HEK293 (cell line): Measurements from ENCODE around the gene DLK1.
A peak's percentile ranks its signal among the peaks of the same experiment; 100 is the strongest.

ENCODE experiments used
- CTCF ChIA-PET: fragments of 350-600 bp; formaldehyde crosslinking; extraction: SDS; loops from one replicate; lab custom pipeline; 2021; ENCODE audit warnings: antibody characterized with exemption; lab: Yijun Ruan, JAX
- POLR2A ChIA-PET: fragments of 300-600 bp; formaldehyde crosslinking; extraction: SDS; loops from one replicate; lab custom pipeline; 2020; ENCODE audit warnings: antibody characterized with exemption, inconsistent platforms; lab: Yijun Ruan, JAX
- H3K27ac ChIP-seq: fragments of 200-500 bp; sonication (Bioruptor generic); 2 replicates; pipeline ENCODE4 v1.5.1; 2014; ENCODE audit warnings: low read depth, low read length, control low read depth, inconsistent platforms; ENCODE audit errors: extremely low read depth
- H3K36me3 ChIP-seq, 2 experiments: fragments of 200-500 bp in 1 of 2; sonication (Bioruptor generic) in 1 of 2; 1 replicate in 1 of 2; 2 replicates in 1 of 2; pipeline ENCODE4 v1.5.1; 2014 to 2017; ENCODE audit warnings: inconsistent platforms in 2 of 2, low read length in 2 of 2; ENCODE audit not compliant: control insufficient read depth in 2 of 2, insufficient read depth in 1 of 2
- H3K4me1 ChIP-seq: fragments of 200-500 bp; sonication (Bioruptor generic); 2 replicates; pipeline ENCODE4 v1.5.1; 2014; ENCODE audit warnings: mild to moderate bottlenecking, low read length, inconsistent platforms; ENCODE audit not compliant: control insufficient read depth, insufficient read depth
- H3K4me3 ChIP-seq: 2 replicates; pipeline ENCODE4 v1.5.1; 2011; ENCODE audit warnings: low read depth, mild to moderate bottlenecking, control low read depth, low read length, moderate library complexity
- H3K9me3 ChIP-seq: fragments of 200-500 bp; sonication (Bioruptor generic); 2 replicates; pipeline ENCODE4 v1.5.1; 2014; ENCODE audit warnings: low read depth, low read length, inconsistent platforms; ENCODE audit not compliant: control insufficient read depth, insufficient read depth
- ATF2 ChIP-seq: fragments of 450-650 bp; formaldehyde crosslinking; IDR thresholded peaks from 2 replicates; pipeline ENCODE4 v1.5.1; 2016; ENCODE audit warnings: missing biosample characterization, missing genetic modification characterization, low read depth
- KLF1 ChIP-seq: fragments of 450-650 bp; formaldehyde crosslinking; IDR thresholded peaks from 2 replicates; pipeline ENCODE4 v1.5.1; 2016; ENCODE audit warnings: missing biosample characterization, missing genetic modification characterization
- MZF1 ChIP-seq: fragments of 450-650 bp; formaldehyde crosslinking; IDR thresholded peaks from 2 replicates; pipeline ENCODE4 v1.5.1; 2017; ENCODE audit warnings: missing biosample characterization, missing genetic modification characterization, borderline replicate concordance
- TRIM28 ChIP-seq: IDR thresholded peaks from 2 replicates; pipeline ENCODE4 v1.6.1; 2011; ENCODE audit warnings: low read length, control low read depth, borderline replicate concordance
- ZBTB20 ChIP-seq: fragments of 450-650 bp; formaldehyde crosslinking; IDR thresholded peaks from 2 replicates; pipeline ENCODE4 v1.5.1; 2016; ENCODE audit warnings: missing biosample characterization, missing genetic modification characterization
- ZBTB21 ChIP-seq: fragments of 450-650 bp; formaldehyde crosslinking; IDR thresholded peaks from 2 replicates; pipeline ENCODE4 v1.5.1; 2017; ENCODE audit warnings: missing biosample characterization, missing genetic modification characterization
- ZFP37 ChIP-seq: fragments of 450-650 bp; formaldehyde crosslinking; IDR thresholded peaks from 2 replicates; pipeline ENCODE4 v1.5.1; 2016; ENCODE audit warnings: missing biosample characterization, missing genetic modification characterization
- ZNF112 ChIP-seq: fragments of 450-650 bp; formaldehyde crosslinking; IDR thresholded peaks from 2 replicates; pipeline ENCODE4 v1.5.0; 2017; ENCODE audit warnings: missing biosample characterization, missing genetic modification characterization
- ZNF146 ChIP-seq: fragments of 450-650 bp; formaldehyde crosslinking; IDR thresholded peaks from 2 replicates; pipeline ENCODE4 v1.5.1; 2016; ENCODE audit warnings: missing biosample characterization, missing genetic modification characterization
- ZNF223 ChIP-seq: fragments of 450-650 bp; formaldehyde crosslinking; IDR thresholded peaks from 2 replicates; pipeline ENCODE4 v1.5.1; 2016; ENCODE audit warnings: missing biosample characterization, missing genetic modification characterization
- ZNF350 ChIP-seq: fragments of 450-650 bp; formaldehyde crosslinking; IDR thresholded peaks from 2 replicates; pipeline ENCODE4 v1.5.0; 2017; ENCODE audit warnings: missing biosample characterization, mild to moderate bottlenecking, missing genetic modification characterization
- ZNF37A ChIP-seq: fragments of 450-650 bp; IDR thresholded peaks from 2 replicates; pipeline ENCODE4 v1.5.1; 2018; ENCODE audit warnings: missing biosample characterization, missing genetic modification characterization
- ZNF416 ChIP-seq: fragments of 450-650 bp; formaldehyde crosslinking; IDR thresholded peaks from 2 replicates; pipeline ENCODE4 v1.5.1; 2016; ENCODE audit warnings: missing biosample characterization, missing genetic modification characterization
- ZNF433 ChIP-seq: fragments of 450-650 bp; formaldehyde crosslinking; IDR thresholded peaks from 2 replicates; pipeline ENCODE4 v1.5.1; 2016; ENCODE audit warnings: missing biosample characterization, missing genetic modification characterization, low read depth
- ZNF530 ChIP-seq: fragments of 450-650 bp; formaldehyde crosslinking; IDR thresholded peaks from 2 replicates; pipeline ENCODE4 v1.5.1; 2016; ENCODE audit warnings: low read depth, missing biosample characterization, missing genetic modification characterization
- ZNF747 ChIP-seq: fragments of 450-650 bp; formaldehyde crosslinking; IDR thresholded peaks from 2 replicates; pipeline ENCODE4 v1.5.1; 2016; ENCODE audit warnings: missing biosample characterization, missing genetic modification characterization
- ZSCAN4 ChIP-seq: fragments of 450-650 bp; formaldehyde crosslinking; IDR thresholded peaks from 2 replicates; pipeline ENCODE4 v1.5.1; 2017; ENCODE audit warnings: missing biosample characterization, missing genetic modification characterization
- TF ChIP-seq, protein P1 (sequence below): fragments of 450-650 bp; formaldehyde crosslinking; IDR thresholded peaks from 2 replicates; pipeline ENCODE4 v1.5.1; 2017; ENCODE audit warnings: missing biosample characterization, missing genetic modification characterization
- TF ChIP-seq, protein P2 (sequence below): fragments of 450-650 bp; formaldehyde crosslinking; IDR thresholded peaks from 2 replicates; pipeline ENCODE4 v1.5.1; 2016; ENCODE audit warnings: missing biosample characterization, missing genetic modification characterization
- TF ChIP-seq, protein P3 (sequence below): fragments of 450-650 bp; formaldehyde crosslinking; IDR thresholded peaks from 2 replicates; pipeline ENCODE4 v1.5.1; 2016; ENCODE audit warnings: missing biosample characterization, missing genetic modification characterization, borderline replicate concordance
- TF ChIP-seq, protein P4 (sequence below): fragments of 450-650 bp; formaldehyde crosslinking; IDR thresholded peaks from 2 replicates; pipeline ENCODE4 v1.5.1; 2016; ENCODE audit warnings: missing biosample characterization, missing genetic modification characterization

The DLK1 gene

GRCh38 chr14:100713705-100714104 is 13.0 kb upstream of the DLK1 start (continued):
- TF ChIP-seq ZSCAN4 (tag by site-specific recombination) (no peak), ZNF112 (tag by site-specific recombination) (no peak), MZF1 (tag by site-specific recombination) (no peak), ZNF416 (tag by site-specific recombination) (no peak), ZNF433 (tag by site-specific recombination) (no peak), ZNF37A (tag by site-specific recombination) (no peak), ZNF530 (no peak), ZFP37 (no peak), ZNF146 (no peak)
- TF ChIP-seq, protein P1, sequence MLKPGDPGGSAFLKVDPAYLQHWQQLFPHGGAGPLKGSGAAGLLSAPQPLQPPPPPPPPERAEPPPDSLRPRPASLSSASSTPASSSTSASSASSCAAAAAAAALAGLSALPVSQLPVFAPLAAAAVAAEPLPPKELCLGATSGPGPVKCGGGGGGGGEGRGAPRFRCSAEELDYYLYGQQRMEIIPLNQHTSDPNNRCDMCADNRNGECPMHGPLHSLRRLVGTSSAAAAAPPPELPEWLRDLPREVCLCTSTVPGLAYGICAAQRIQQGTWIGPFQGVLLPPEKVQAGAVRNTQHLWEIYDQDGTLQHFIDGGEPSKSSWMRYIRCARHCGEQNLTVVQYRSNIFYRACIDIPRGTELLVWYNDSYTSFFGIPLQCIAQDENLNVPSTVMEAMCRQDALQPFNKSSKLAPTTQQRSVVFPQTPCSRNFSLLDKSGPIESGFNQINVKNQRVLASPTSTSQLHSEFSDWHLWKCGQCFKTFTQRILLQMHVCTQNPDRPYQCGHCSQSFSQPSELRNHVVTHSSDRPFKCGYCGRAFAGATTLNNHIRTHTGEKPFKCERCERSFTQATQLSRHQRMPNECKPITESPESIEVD, result no peak
- TF ChIP-seq, all 188 proteins: peak for 0

DNA sequence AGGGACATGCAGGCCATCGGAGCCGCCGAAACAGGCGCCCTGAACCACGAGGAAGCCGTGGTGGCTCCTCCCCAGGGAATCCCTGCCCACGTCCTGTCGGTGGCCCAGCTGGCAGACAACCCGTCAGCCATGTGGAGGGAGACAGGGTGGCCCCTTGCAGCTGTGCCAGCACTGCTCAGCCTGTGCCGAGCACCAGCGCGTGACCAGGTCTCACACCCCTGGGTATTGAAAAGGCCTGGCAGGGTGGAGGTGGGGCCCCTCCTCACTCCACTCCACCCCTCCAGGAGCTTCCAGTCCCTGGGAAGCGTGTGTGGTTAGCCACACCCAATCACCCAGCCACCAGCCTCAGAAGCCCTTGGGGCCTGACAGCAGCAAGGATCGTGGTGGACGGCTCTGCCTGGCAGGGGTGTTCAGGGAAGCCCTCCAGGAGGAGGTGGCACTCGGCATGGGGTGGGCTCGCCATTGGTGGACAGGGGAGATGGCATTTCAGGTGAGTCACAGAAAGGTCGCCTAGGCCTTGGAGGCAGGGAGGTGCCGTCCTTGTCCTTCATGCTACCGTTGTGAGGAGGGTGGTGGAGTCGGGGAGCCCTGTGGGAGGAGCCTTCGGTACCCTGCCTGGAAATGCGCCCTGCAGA is 12.3 kb upstream of the DLK1 start:
- Histone ChIP-seq H3K4me3 (no peak overlapping the region), H3K36me3 (no peaks in the 10 kb centered on the region), H3K27ac (no peak overlapping the region), H3K9me3 (no peaks in the 10 kb centered on the region), H3K4me1 (no peaks in the 10 kb centered on the region)
- CTCF ChIA-PET, result no interaction called here
- TF ChIP-seq KLF1 (tag by site-specific recombination) (peak; percentile 74), ZNF530 (no peak)
- TF ChIP-seq, protein P2, sequence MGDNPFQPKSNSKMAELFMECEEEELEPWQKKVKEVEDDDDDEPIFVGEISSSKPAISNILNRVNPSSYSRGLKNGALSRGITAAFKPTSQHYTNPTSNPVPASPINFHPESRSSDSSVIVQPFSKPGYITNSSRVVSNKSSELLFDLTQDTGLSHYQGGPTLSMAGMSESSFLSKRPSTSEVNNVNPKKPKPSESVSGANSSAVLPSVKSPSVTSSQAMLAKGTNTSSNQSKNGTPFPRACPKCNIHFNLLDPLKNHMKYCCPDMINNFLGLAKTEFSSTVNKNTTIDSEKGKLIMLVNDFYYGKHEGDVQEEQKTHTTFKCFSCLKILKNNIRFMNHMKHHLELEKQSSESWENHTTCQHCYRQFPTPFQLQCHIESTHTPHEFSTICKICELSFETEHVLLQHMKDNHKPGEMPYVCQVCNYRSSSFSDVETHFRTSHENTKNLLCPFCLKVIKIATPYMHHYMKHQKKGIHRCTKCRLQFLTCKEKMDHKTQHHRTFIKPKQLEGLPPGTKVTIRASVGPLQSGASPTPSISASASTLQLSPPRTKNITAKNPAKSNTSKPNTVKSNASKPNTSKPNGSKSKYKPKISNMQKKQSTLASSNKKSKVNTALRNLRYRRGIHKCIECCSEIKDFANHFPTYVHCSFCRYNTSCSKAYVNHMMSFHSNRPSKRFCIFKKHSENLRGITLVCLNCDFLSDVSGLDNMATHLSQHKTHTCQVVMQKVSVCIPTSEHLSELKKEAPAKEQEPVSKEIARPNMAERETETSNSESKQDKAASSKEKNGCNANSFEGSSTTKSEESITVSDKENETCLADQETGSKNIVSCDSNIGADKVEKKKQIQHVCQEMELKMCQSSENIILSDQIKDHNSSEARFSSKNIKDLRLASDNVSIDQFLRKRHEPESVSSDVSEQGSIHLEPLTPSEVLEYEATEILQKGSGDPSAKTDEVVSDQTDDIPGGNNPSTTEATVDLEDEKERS, result no peak
- POLR2A ChIA-PET, result no interaction called here

DNA sequence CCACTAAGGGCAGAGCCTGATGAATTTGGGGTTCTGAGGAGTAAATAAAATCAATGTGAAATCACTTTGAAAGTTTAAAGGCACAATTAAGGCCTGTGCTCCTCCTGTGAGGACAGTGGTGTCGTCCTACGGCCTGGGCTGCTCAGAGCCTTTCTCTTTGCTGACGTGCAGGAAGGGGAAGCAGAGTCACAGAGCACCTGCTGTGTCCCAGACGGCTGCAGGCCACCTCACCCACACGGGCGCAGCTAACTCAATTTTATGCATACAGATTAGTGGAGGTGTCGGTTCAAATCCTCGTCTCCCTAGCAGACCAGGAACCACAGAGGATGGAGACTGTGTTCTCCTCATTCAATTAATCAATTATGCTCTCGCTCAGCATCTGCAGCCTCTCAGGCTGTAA is 11.4 kb upstream of the DLK1 start:
- ChIA-PET CTCF (no interaction called here), POLR2A (no interaction called here)
- Histone ChIP-seq H3K27ac (no peak overlapping the region), H3K4me3 (no peak overlapping the region), H3K4me1 (no peaks in the 10 kb centered on the region), H3K36me3 (no peaks in the 10 kb centered on the region), H3K9me3 (no peaks in the 10 kb centered on the region)
- no peak for TF ChIP-seq ZNF223 (tag by site-specific recombination)
- no peak for TF ChIP-seq ZBTB21 (tag by site-specific recombination)
- TF ChIP-seq ZBTB20 (tag by site-specific recombination), result no peak
- TF ChIP-seq, protein P3, sequence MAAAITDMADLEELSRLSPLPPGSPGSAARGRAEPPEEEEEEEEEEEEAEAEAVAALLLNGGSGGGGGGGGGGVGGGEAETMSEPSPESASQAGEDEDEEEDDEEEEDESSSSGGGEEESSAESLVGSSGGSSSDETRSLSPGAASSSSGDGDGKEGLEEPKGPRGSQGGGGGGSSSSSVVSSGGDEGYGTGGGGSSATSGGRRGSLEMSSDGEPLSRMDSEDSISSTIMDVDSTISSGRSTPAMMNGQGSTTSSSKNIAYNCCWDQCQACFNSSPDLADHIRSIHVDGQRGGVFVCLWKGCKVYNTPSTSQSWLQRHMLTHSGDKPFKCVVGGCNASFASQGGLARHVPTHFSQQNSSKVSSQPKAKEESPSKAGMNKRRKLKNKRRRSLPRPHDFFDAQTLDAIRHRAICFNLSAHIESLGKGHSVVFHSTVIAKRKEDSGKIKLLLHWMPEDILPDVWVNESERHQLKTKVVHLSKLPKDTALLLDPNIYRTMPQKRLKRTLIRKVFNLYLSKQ (tag by site-specific recombination), result no peak
- TF ChIP-seq, protein P4, sequence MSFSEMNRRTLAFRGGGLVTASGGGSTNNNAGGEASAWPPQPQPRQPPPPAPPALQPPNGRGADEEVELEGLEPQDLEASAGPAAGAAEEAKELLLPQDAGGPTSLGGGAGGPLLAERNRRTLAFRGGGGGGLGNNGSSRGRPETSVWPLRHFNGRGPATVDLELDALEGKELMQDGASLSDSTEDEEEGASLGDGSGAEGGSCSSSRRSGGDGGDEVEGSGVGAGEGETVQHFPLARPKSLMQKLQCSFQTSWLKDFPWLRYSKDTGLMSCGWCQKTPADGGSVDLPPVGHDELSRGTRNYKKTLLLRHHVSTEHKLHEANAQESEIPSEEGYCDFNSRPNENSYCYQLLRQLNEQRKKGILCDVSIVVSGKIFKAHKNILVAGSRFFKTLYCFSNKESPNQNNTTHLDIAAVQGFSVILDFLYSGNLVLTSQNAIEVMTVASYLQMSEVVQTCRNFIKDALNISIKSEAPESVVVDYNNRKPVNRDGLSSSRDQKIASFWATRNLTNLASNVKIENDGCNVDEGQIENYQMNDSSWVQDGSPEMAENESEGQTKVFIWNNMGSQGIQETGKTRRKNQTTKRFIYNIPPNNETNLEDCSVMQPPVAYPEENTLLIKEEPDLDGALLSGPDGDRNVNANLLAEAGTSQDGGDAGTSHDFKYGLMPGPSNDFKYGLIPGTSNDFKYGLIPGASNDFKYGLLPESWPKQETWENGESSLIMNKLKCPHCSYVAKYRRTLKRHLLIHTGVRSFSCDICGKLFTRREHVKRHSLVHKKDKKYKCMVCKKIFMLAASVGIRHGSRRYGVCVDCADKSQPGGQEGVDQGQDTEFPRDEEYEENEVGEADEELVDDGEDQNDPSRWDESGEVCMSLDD (tag by site-specific recombination), result no peak
- no peak for TF ChIP-seq TRIM28
- no peak for TF ChIP-seq ATF2 (tag by site-specific recombination)
- TF ChIP-seq ZNF747 (tag by site-specific recombination), result no peak
- TF ChIP-seq ZNF350 (tag by site-specific recombination), result no peak
